Keratinocyte (primary cell): ENCODE results near the gene LRCOL1. TPM values are rescaled to one million over a fixed set of nuclear protein-coding genes. Genes with fewer than 3 reads are reported as not detected.

Experiments
- DNase-seq: peaks from one replicate; pipeline ENCODE4 v3.0.0-alpha.2; 2011; ENCODE audit warnings: low read depth, missing footprints, low spot score
- FAIRE-seq: peaks from 2 replicates; lab custom pipeline; 2011; peaks lifted over from hg19 to GRCh38; lab: Jason Lieb, UNC
- H2AFZ ChIP-seq: 2 replicates; pipeline ENCODE4 v1.6.0; 2012; ENCODE audit warnings: low read length, control low read depth, inconsistent platforms; ENCODE audit not compliant: control insufficient read depth
- H3K27ac ChIP-seq: 2 replicates; pipeline ENCODE4 v1.5.1; 2011; ENCODE audit warnings: low read length; ENCODE audit not compliant: control insufficient read depth, insufficient read depth
- H3K27me3 ChIP-seq: 3 replicates; pipeline ENCODE4 v1.6.0; 2011; ENCODE audit warnings: low read length; ENCODE audit not compliant: control insufficient read depth, insufficient read depth; ENCODE audit errors: extremely low read depth
- H3K36me3 ChIP-seq, 2 experiments: 2 replicates in 1 of 2; 3 replicates in 1 of 2; pipeline ENCODE4 v1.5.1; 2011; ENCODE audit warnings: low read length in 2 of 2, mild to moderate bottlenecking in 1 of 2; ENCODE audit not compliant: control insufficient read depth in 2 of 2, insufficient read depth in 2 of 2; ENCODE audit errors: extremely low read depth in 1 of 2
- H3K4me1 ChIP-seq: 3 replicates; pipeline ENCODE4 v1.5.1; 2011; ENCODE audit warnings: low read length; ENCODE audit not compliant: control insufficient read depth, insufficient read depth; ENCODE audit errors: extremely low read depth
- H3K4me2 ChIP-seq: 3 replicates; pipeline ENCODE4 v1.6.0; 2011; ENCODE audit warnings: low read depth, low read length; ENCODE audit not compliant: control insufficient read depth, insufficient read depth; ENCODE audit errors: extremely low read depth
- H3K4me3 ChIP-seq, 3 experiments: fragments of 200-600 bp in 1 of 3; sonication (generic) in 1 of 3; 2 replicates in 2 of 3; 3 replicates in 1 of 3; pipeline ENCODE4 v1.5.1; 2011 to 2016; ENCODE audit warnings: low read length in 3 of 3, mild to moderate bottlenecking in 3 of 3, control low read depth in 2 of 3, inconsistent platforms in 1 of 3, low read depth in 1 of 3, mixed read lengths in 1 of 3, mixed run types in 1 of 3, moderate library complexity in 1 of 3; ENCODE audit not compliant: control insufficient read depth in 2 of 3, insufficient read depth in 2 of 3; ENCODE audit errors: extremely low read depth in 1 of 3
- H3K79me2 ChIP-seq: 2 replicates; pipeline ENCODE4 v1.6.0; 2012; ENCODE audit warnings: low read length; ENCODE audit not compliant: control insufficient read depth, insufficient read depth
- H3K9ac ChIP-seq: 3 replicates; pipeline ENCODE4 v1.6.0; 2011; ENCODE audit warnings: low read length; ENCODE audit not compliant: control insufficient read depth, insufficient read depth; ENCODE audit errors: extremely low read depth
- H3K9me1 ChIP-seq: 3 replicates; pipeline ENCODE4 v1.6.0; 2011; ENCODE audit warnings: low read length; ENCODE audit not compliant: control insufficient read depth, insufficient read depth; ENCODE audit errors: extremely low read depth
- H3K9me3 ChIP-seq: 2 replicates; pipeline ENCODE4 v1.5.1; 2012; ENCODE audit warnings: low read depth, low read length; ENCODE audit not compliant: control insufficient read depth
- H4K20me1 ChIP-seq: 3 replicates; pipeline ENCODE4 v1.6.0; 2011; ENCODE audit warnings: low read length; ENCODE audit not compliant: control insufficient read depth, insufficient read depth; ENCODE audit errors: extremely low read depth
- EZH2 ChIP-seq: IDR thresholded peaks from one replicate; pipeline ENCODE4 v1.6.1; 2012; ENCODE audit warnings: inconsistent platforms, mild to moderate bottlenecking, low read length, moderate library complexity
- dilution Hi-C: fragments of 300-500 bp; cut with MboI; formaldehyde crosslinking; loops from one replicate; pipeline ENCODE4 v1.7.0; 2020; ENCODE audit warnings: low sequenced_read_pairs; ENCODE audit not compliant: extremely low pct_ligation_motif_present
- polyA plus RNA-seq, 5 experiments: library from polyadenylated mRNA; depleted of rRNA in 3 of 5; stranded (reverse) in 3 of 5; stranded (forward) in 1 of 5; unstranded in 1 of 5; fragments of >200 nt; gene quantifications; 1 replicate in 1 of 5; 2 replicates in 3 of 5; 3 replicates in 1 of 5; pipeline versions ENCODE4 v1.2.1 to v1.2.3, GENCODE V29; 2011 to 2012; ENCODE audit warnings: missing spikeins in 2 of 5, low read depth in 1 of 5, low replicate concordance in 1 of 5
- TF ChIP-seq, protein P1 (sequence below), 3 experiments: IDR thresholded peaks in 1 of 3; conservative IDR thresholded peaks in 1 of 3; optimal IDR thresholded peaks in 1 of 3; 2 replicates in 2 of 3; 3 replicates in 1 of 3; pipeline versions ENCODE3 to v1.5.1; 2011; ENCODE audit warnings: low read length in 3 of 3, mild to moderate bottlenecking in 3 of 3, moderate library complexity in 2 of 3, control low read depth in 1 of 3, inconsistent platforms in 1 of 3; ENCODE audit not compliant: insufficient read depth in 2 of 3; ENCODE audit errors: extremely low read depth in 1 of 3

The LRCOL1 gene
- polyA plus RNA-seq, 1 donor (not counting 4 experiments of a cell fraction or from before 2014, with no cell fraction given): not detected

DNA sequence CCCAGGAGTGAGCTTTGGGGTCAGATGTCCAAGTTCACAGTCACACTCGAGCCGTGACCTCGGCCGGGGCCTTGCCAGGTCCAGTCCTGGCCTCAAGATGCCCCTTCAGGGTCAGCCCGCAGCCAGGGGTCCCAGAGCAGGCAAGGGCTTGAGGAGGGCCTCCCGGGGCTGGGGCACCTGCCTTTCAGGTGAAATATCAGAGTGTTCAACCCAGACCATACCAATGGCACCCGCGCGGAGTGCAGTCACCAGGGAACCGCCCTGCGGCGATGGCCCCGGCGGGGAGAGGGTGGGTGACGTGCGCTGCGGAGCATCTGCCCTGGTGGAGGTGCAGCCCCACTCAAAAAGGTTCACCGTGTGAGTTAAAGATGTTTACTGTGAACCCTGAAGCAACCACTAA is 16.9 kb downstream of the LRCOL1 start:
- TF ChIP-seq, protein P1, sequence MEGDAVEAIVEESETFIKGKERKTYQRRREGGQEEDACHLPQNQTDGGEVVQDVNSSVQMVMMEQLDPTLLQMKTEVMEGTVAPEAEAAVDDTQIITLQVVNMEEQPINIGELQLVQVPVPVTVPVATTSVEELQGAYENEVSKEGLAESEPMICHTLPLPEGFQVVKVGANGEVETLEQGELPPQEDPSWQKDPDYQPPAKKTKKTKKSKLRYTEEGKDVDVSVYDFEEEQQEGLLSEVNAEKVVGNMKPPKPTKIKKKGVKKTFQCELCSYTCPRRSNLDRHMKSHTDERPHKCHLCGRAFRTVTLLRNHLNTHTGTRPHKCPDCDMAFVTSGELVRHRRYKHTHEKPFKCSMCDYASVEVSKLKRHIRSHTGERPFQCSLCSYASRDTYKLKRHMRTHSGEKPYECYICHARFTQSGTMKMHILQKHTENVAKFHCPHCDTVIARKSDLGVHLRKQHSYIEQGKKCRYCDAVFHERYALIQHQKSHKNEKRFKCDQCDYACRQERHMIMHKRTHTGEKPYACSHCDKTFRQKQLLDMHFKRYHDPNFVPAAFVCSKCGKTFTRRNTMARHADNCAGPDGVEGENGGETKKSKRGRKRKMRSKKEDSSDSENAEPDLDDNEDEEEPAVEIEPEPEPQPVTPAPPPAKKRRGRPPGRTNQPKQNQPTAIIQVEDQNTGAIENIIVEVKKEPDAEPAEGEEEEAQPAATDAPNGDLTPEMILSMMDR (optimal IDR thresholded peaks at IDR 0.05 in 1 of 3, IDR thresholded peaks at IDR 0.05 in 1 of 3, conservative IDR thresholded peaks at IDR 0.05 in 1 of 3; ENCODE audit: extremely low read depth in 1 of 3, insufficient read depth in 2 of 3, low read length in 3 of 3): no peak
- no peak for TF ChIP-seq EZH2
- Histone ChIP-seq H3K9ac (no peak overlapping the region), H3K9me3 (no peaks in the 10 kb centered on the region), H3K9me1 (no peaks in the 10 kb centered on the region), H3K27me3 (peaks cover 19% of the 10 kb centered on the region), H3K27ac (no peak overlapping the region), H3K79me2 (no peaks in the 10 kb centered on the region), H2AFZ (no peak overlapping the region), H3K36me3 (no peaks in the 10 kb centered on the region), H3K4me1 (peaks cover 3% of the 10 kb centered on the region), H3K4me3 (no peak overlapping the region), H3K4me2 (no peak overlapping the region), H4K20me1 (no peaks in the 10 kb centered on the region)
- no peak for DNase-seq
- dilution Hi-C loops: no loop called here
- FAIRE-seq: no peak

DNA sequence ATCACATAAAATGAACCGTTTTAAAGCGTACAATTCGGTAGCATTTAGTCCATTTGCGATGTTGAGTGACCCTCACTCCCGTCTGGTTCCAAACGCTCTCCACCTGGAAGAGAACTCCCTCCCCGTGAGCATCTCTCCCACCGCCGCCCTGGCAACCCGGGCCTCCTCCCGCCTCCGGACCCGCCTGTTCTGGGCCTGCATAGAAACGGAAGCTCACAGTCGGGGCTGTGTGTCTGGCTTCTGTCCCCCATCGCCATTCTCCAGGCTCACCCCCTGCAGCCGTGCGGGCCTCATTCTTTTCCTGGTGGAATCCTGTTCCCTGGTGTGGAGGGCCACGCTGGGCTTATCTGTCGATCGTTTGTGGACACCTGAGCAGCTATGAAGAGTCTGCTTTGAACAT is 17.3 kb downstream of the LRCOL1 start:
- Histone ChIP-seq H3K4me2 (no peak overlapping the region), H3K27ac (no peak overlapping the region), H3K27me3 (peaks cover 21% of the 10 kb centered on the region), H3K4me1 (peaks cover 3% of the 10 kb centered on the region), H3K9me3 (no peaks in the 10 kb centered on the region), H2AFZ (no peak overlapping the region), H3K79me2 (no peaks in the 10 kb centered on the region), H3K9ac (no peak overlapping the region), H3K4me3 (no peak overlapping the region), H3K9me1 (no peaks in the 10 kb centered on the region), H3K36me3 (no peaks in the 10 kb centered on the region), H4K20me1 (no peaks in the 10 kb centered on the region)
- TF ChIP-seq, protein P1 (optimal IDR thresholded peaks at IDR 0.05 in 1 of 3, IDR thresholded peaks at IDR 0.05 in 1 of 3, conservative IDR thresholded peaks at IDR 0.05 in 1 of 3; ENCODE audit: extremely low read depth in 1 of 3, insufficient read depth in 2 of 3, low read length in 3 of 3): no peak
- TF ChIP-seq EZH2: no peak
- no peak for DNase-seq
- FAIRE-seq: no peak
- dilution Hi-C loops: no loop called here
